ENCODE data around the gene CPS1.

Gene CPS1

GRCh38 chr2:210544831-210545230 lies 11.6 kb upstream of the CPS1 start:
- Histone ChIP-seq H4K20me1 (ENCODE audit: insufficient read depth) (no peaks in the 10 kb centered on the region), H3K4me1 (ENCODE audit: low read depth, poor library complexity, severe bottlenecking) (no peaks in the 10 kb centered on the region), H3K79me2 (ENCODE audit: insufficient read depth, low read depth) (no peaks in the 10 kb centered on the region), H3K36me3 (ENCODE audit: insufficient read depth) (no peaks in the 10 kb centered on the region), H3K4me2 (no peak overlapping the region), H3K27ac (no peak overlapping the region), H3K4me3 (IDR thresholded peaks at IDR 0.05; ENCODE audit: insufficient read depth, low read depth, low read length) (no peak overlapping the region), H3K27me3 (ENCODE audit: insufficient read depth, low read depth) (no peaks in the 10 kb centered on the region), H2AFZ (ENCODE audit: low read depth) (no peak overlapping the region), H3K9ac (no peak overlapping the region)
- TF ChIP-seq CTCF (conservative IDR thresholded peaks at IDR 0.05; ENCODE audit: low read depth, low read length), result no peak

GRCh38 chr2:210546424-210547208 lies 9.8 kb upstream of the CPS1 start:
- no peak for TF ChIP-seq CTCF (conservative IDR thresholded peaks at IDR 0.05; ENCODE audit: low read depth, low read length)
- Histone ChIP-seq H3K4me3 (IDR thresholded peaks at IDR 0.05; ENCODE audit: insufficient read depth, low read depth, low read length) (no peak overlapping the region), H2AFZ (ENCODE audit: low read depth) (no peak overlapping the region), H4K20me1 (ENCODE audit: insufficient read depth) (no peaks in the 10 kb centered on the region), H3K9ac (no peak overlapping the region), H3K36me3 (ENCODE audit: insufficient read depth) (no peaks in the 10 kb centered on the region), H3K4me1 (ENCODE audit: low read depth, poor library complexity, severe bottlenecking) (no peaks in the 10 kb centered on the region), H3K79me2 (ENCODE audit: insufficient read depth, low read depth) (no peaks in the 10 kb centered on the region), H3K4me2 (no peak overlapping the region), H3K27me3 (ENCODE audit: insufficient read depth, low read depth) (no peaks in the 10 kb centered on the region), H3K27ac (no peak overlapping the region)

GRCh38 chr2:210548031-210548430 lies 8.4 kb upstream of the CPS1 start:
- no peak overlapping the region for H2AFZ ChIP-seq (ENCODE audit: low read depth)
- TF ChIP-seq CTCF (conservative IDR thresholded peaks at IDR 0.05; ENCODE audit: low read depth, low read length), result no peak
- no peak overlapping the region for H3K4me3 ChIP-seq (IDR thresholded peaks at IDR 0.05; ENCODE audit: insufficient read depth, low read depth, low read length)
- no peak overlapping the region for H3K27ac ChIP-seq
- no peaks in the 10 kb centered on the region for H3K79me2 ChIP-seq (ENCODE audit: insufficient read depth, low read depth)
- H3K27me3 ChIP-seq (ENCODE audit: insufficient read depth, low read depth), result no peaks in the 10 kb centered on the region
- no peaks in the 10 kb centered on the region for H4K20me1 ChIP-seq (ENCODE audit: insufficient read depth)
- no peaks in the 10 kb centered on the region for H3K36me3 ChIP-seq (ENCODE audit: insufficient read depth)
- H3K4me1 ChIP-seq (ENCODE audit: low read depth, poor library complexity, severe bottlenecking), result no peaks in the 10 kb centered on the region
- H3K4me2 ChIP-seq, result no peak overlapping the region
- no peak overlapping the region for H3K9ac ChIP-seq

- Histone ChIP-seq H3K79me2 (ENCODE audit: insufficient read depth, low read depth) (no peaks in the 10 kb centered on the region), H2AFZ (ENCODE audit: low read depth) (no peak overlapping the region), H3K4me1 (ENCODE audit: low read depth, poor library complexity, severe bottlenecking) (no peaks in the 10 kb centered on the region), H3K4me3 (IDR thresholded peaks at IDR 0.05; ENCODE audit: insufficient read depth, low read depth, low read length) (no peak overlapping the region), H3K27ac (no peak overlapping the region), H3K9ac (no peak overlapping the region), H3K27me3 (ENCODE audit: insufficient read depth, low read depth) (no peaks in the 10 kb centered on the region), H3K4me2 (no peak overlapping the region), H3K36me3 (ENCODE audit: insufficient read depth) (no peaks in the 10 kb centered on the region), H4K20me1 (ENCODE audit: insufficient read depth) (no peaks in the 10 kb centered on the region)
- no peak for TF ChIP-seq CTCF (conservative IDR thresholded peaks at IDR 0.05; ENCODE audit: low read depth, low read length)
Measured at GRCh38 chr2:210548878-210549384, 7.5 kb upstream of the CPS1 start.

All from KMS-11 (cell line).